Left cardiac atrium (tissue), 4 donors: Measurements from ENCODE around the gene CLK2. TPM values are rescaled to one million over a fixed set of nuclear protein-coding genes. Genes with fewer than 3 reads are reported as not detected.
A peak's percentile ranks its signal among the peaks of the same experiment; 100 is the strongest.

Experiments
- ATAC-seq, 2 donors: fragments of 200-7000 bp; cut with Tn5 transposase; one replicate each; pipeline ENCODE4 v1.9.1; 2020; ENCODE audit warnings: mild to moderate bottlenecking in 2 of 2, moderate library complexity in 2 of 2
- DNase-seq: peaks from one replicate; pipeline ENCODE4 v3.0.0-alpha.2; 2020
- intact Hi-C, 2 donors: fragments of 100-400 bp; cut with DNase I; formaldehyde crosslinking; loops; one replicate each; pipeline versions ENCODE4 v1.14.1 to v1.15.1; 2022 to 2023
- long read RNA-seq: library from polyadenylated mRNA; unstranded; transcript quantifications from one replicate; pipeline ENCODE4 v2.0.0, GENCODE V29; 2021
- total RNA-seq, 2 donors: library from RNA; stranded (reverse); fragmentation: NEBNext Ultra II Directional; extraction: Animal tissue kit (Norgen Biotek cat#: 25700); gene quantifications; one replicate each; pipeline ENCODE4 v1.2.1, GENCODE V29; 2021
- donor health status: DM: no; HTN: yes; CAD: no.
- donor health status: DM: no; HTN: yes; CAD: no; lungs with severe emphysema.
- donor health status: DM: yes; HTN: yes; CAD: no.
- donor health status: Dilated cardiomyopathy.

CLK2 gene
- 10 to 100 TPM; 19.7 to 23.8 TPM for total RNA-seq
- long read RNA-seq, partial matches to known transcripts, result 4 of 6 reads
- long read RNA-seq, other reads (novel, unspliced or antisense), result 2 of 6 reads

GRCh38 chr1:155273343-155274245 lies at the start of gene CLK2:
TSS of gene CLK2 (minus strand) at chr1:155273504. CDS start at chr1:155270977, 2,527 bp downstream.
- DNase-seq, result peak; percentile 97
- intact Hi-C loops, result loop anchor here in 1 of 2 donors (2.0 kb wide), 1 partner anchor 35 kb away; the partner anchor contains the start of gene FDPS
- ATAC-seq, result peak; percentile 91 to 93

- DNase-seq, result peak; percentile 48
- intact Hi-C loops, result loop anchor here (2.0 to 5.0 kb wide), 3 partner anchors 44 to 70 kb away; partner anchors contain the start of gene HCN3 (in 1 of the 2)
- no peak for ATAC-seq
Observed at GRCh38 chr1:155322571-155322952, 49.3 kb upstream of the CLK2 start.

DNA sequence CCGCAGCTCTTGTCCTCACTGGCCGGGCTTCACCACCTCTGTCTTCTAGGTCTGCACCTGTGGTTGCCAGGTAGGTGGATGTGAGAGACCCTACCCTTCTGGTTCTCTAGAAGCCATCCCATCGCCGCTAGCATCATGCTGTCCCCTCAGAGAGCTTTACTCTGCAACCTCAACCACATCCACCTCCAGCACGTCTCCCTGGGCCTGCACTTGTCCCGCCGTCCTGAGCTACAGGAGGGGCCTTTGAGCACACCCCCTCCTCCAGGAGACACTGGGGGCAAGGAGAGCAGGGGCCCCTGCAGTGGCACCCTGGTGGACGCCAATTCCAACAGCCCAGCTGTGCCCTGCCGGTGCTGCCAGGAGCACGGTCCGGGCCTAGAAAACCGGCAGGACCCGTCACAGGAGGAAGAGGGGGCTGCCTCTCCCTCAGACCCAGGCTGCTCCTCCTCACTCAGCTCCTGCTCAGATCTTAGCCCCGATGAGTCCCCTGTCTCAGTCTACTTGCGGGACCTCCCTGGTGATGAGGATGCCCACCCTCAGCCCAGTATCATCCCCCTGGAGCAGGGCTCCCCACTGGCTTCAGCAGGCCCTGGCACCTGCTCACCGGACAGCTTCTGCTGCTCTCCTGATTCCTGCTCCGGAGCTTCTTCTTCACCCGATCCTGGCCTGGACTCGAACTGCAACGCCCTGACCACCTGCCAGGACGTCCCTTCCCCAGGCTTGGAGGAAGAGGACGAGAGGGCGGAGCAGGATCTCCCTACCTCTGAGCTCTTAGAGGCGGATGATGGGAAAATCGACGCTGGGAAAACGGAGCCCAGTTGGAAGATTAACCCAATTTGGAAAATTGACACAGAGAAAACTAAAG lies 48.6 kb upstream of the CLK2 start:
- ATAC-seq, result no peak
- DNase-seq, result peak; percentile 34
- intact Hi-C loops, result loop anchor here (2.0 to 5.0 kb wide), 3 partner anchors 43 to 70 kb away; partner anchors contain the start of gene HCN3 (in 1 of the 2)

DNA sequence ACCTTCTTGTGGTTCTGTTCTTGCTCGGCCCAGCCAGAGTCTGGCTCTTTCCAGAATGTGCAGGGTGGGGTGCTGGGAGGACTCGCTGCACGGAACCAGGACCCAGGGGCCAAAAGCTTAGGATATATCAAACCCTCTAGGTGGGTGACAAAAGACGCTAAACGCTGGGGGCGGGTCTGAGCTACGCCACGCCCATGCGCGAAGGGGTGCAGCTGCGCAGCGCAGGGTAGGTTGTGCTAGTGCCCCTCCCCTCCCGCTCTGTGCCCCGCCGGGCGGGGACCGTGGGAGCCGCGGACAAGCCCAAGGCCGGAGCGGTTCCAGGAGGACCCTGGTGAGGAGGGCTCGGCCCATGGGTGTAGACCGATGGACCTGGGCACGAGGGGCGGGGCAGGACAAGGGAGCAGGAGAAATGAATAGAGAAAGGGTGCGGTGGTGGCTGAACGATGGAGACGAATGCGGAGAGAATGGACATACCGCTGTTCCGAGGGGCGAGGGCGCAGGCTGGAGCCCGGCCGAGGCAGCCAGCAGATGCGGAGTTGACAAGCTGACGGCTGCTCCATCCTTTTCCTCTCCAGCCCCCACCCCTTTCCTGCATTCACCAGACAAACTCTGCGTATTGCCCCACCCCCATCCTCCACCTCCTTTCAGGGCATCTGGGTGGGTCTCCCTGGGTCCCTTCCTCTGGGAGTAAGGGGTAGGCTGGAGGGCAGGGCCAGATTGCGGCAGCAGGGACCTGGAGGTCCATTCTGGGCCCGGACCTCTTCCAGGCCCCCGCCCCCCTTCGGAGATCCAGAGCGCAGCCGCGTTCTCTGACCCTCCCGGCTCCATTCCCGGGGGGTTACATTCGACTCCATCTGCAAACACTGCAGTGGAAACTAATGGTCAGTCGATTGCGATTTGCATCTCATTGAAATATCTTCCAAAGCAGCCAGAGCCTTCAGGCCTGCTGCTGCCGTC lies 47.6 kb upstream of the CLK2 start, which contains the start of gene RUSC1:
Gene RUSC1, plus strand, starts transcription at position 234 of the 957 bp plus-strand sequence. CDS start 880 bp downstream, outside the sequence.
- DNase-seq, result peak; percentile 88
- peak; percentile 24 to 31 for ATAC-seq
- intact Hi-C loops, result loop anchor here in 1 of 2 donors (5.0 kb wide), 2 partner anchors 44 to 69 kb away; partner anchors contain the start of gene HCN3

DNA sequence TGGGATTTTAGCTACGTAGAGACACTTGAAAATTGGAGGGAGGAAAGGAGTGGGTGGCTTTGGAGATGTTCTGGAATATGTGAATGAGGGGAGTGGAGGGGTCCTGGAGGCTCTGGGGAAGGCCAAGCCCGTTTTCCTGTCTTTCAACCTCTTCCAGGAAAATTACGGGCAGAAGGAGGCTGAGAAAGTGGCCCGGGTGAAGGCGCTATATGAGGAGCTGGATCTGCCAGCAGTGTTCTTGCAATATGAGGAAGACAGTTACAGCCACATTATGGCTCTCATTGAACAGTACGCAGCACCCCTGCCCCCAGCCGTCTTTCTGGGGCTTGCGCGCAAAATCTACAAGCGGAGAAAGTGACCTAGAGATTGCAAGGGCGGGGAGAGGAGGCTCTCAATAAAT lies 46.9 kb upstream of the CLK2 start:
- no peak for ATAC-seq
- no peak for DNase-seq
- intact Hi-C loops, result loop anchor here in 1 of 2 donors (5.0 kb wide), 2 partner anchors 43 to 68 kb away; partner anchors contain the start of gene HCN3

- intact Hi-C loops, result no loop called here
- ATAC-seq (no peak), DNase-seq (no peak)
Observed at GRCh38 chr1:155319536-155319935, 46.2 kb upstream of the CLK2 start.

- no peak for ATAC-seq
- DNase-seq, result no peak
- intact Hi-C loops, result no loop called here
Observed at GRCh38 chr1:155318082-155318481, 44.8 kb upstream of the CLK2 start.

DNA sequence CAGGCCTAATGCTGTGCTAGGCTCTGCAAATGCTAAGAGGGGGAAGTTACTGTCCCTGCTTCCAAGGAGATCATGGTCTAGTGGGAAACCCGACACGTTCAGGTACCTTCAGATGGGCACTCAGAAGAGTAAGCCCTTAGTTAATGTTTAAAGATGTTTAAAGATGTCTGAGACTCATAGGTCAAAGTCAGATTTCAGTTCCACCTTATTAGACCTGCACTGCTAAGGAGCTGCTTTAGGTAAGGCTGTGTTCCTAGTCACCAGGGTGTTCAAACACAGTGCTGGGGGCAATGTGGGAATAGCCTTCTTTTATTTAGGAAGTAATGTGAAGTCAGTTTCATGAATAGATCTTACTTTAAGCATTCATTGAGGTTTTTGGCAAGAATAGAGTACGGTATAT lies 43.6 kb upstream of the CLK2 start:
- ATAC-seq (no peak), DNase-seq (no peak)
- intact Hi-C loops, result no loop called here

DNA sequence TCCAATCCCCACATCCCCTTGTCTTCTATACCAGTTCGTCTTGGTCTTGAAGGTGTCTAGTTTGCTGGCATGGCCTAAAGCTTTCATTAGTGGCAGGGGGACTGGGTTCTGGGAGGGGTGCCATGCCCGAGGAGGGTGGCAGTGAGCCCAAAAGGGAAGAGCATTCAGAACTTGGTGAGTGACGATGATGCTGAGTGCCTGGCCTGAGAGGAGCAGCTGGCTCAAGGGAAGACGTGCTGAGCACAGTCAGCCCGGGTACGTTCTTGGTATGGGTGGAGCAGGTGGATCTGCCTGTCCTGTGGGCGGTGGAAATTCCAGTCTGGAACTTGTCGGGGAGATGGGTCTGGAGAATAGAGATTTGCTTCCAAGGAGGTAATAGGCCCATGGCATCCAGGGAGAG lies 40.0 kb upstream of the CLK2 start:
- no peak for DNase-seq
- no peak for ATAC-seq
- intact Hi-C loops, result no loop called here

GRCh38 chr1:155309423-155310021 lies 36.2 kb upstream of the CLK2 start:
- intact Hi-C loops, result loop anchor here in 1 of 2 donors (2.0 kb wide), 1 partner anchor 37 kb away; the partner anchor contains the start of gene CLK2
- peak; percentile 59 for DNase-seq

GRCh38 chr1:155308493-155309422 lies 35.5 kb upstream of the CLK2 start, which contains the start of gene FDPS:
TSS of gene FDPS (plus strand) at chr1:155308866. CDS start at chr1:155309790, 924 bp downstream.
- intact Hi-C loops, result loop anchor here in 1 of 2 donors (2.0 kb wide), 1 partner anchor 36 kb away; the partner anchor contains the start of gene CLK2
- DNase-seq (peak; percentile 99), ATAC-seq (peak; percentile 99)

More at GRCh38 chr1:155309423-155310021, 36.2 kb upstream of the CLK2 start:
- peak in 1 of 2 donors; percentile 11 for ATAC-seq

DNA sequence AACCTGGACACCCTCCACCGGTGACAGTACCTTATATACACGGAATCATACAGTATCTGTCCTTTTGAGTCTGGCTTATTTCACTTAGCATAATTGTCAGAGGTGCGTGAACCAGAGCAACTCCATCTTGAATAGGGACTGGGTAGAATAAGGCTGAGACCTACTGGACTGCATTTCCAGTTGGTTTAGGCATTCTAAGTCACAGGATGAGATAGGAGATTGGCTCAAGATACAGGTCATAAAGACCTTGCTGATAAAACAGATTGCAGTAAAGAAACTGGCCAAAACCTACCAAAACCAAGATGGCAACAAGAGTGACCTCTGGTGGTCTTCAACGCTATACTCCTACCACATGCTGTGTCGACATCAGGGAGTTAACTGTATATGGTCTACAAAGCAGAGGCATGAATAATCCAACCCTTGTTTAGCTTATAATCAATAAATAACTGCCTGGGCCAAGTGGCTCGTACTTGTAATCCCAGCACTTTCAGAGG lies 34.0 kb upstream of the CLK2 start:
- no peak for ATAC-seq
- no peak for DNase-seq
- intact Hi-C loops, result no loop called here

DNA sequence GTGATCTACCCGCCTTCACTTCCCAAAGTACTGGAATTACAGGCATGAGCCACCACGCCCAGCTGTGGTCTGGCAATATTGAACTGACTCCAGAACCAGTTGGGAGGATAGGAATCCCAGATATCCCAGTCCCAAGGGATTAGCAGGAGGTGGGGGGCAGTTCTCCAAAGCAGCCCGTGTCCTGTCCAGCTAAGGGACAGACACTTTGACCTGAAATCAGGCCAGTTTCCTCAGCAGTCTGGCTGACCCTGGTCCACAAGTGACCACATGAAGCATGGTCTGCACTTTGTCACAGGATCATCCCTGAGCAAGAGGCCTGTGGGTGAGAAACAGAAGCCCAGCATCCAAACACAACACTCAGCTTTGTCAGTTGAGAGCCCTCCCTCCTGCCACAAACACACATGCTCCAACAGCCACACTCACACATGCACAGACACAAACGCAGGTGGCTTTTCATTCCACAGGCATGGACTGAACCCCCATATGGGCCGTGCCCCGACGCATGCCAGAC lies 32.6 kb upstream of the CLK2 start:
- no peak for ATAC-seq
- intact Hi-C loops, result no loop called here
- DNase-seq, result no peak

DNA sequence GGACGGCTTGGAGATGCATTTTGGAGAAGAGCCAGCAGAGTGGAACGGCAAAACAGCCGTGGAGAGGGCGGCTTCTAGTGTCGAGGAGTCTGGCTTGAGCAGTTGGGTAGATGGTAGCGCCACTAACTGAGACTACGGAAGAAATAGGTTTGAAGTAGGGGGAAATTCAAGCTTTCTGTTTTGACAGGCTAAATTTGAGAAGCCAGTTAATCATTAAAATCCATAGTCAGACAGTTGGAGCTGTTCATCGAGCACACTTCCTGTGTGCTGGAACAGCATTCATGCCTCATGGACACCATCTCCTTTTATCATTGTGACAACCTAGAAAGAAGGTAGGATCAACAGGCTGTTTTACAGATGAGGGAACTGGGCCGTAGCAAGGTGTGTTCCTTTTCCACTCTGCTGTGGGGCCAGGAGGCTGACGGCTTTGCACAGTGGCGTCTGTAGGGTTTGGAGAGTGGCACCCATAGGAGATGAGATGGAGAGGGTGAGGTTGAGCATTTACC lies 31.3 kb upstream of the CLK2 start:
- no peak for ATAC-seq
- intact Hi-C loops, result no loop called here
- no peak for DNase-seq

DNA sequence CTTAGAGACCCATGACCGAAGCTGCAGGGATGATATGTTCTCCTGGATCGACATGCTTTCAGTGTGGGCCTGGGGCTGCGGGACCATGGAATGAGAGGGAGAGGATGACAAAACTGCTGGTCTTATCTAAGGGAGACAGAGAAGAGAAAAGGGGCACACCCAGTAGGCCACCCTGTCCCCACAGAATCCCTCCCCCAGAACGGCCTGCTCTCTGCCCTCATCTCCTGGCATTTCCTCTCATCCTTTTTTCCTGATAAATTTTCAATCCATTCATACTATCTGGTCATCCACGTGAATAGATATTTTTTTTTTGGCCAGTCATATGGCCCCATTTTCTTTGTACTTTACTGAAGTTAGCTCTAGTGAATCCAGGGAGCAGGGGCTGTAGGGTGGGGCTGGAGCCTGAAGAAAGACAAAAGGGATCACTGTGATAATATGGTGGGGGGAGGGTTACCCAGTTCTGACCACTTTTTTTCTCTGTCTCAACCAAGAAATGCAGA lies 28.1 kb upstream of the CLK2 start, which contains the start of gene PKLR:
Gene PKLR, minus strand, starts transcription at position 97 of the 500 bp plus-strand sequence. Its CDS starts 43 bp downstream, at position 54.
- intact Hi-C loops, result no loop called here
- DNase-seq (no peak), ATAC-seq (no peak)
